ENCODE measurements around the gene COL19A1.

The COL19A1 gene

GRCh38 chr6:69865126-69865525 is 1.2 kb upstream of the COL19A1 start:
- no peak overlapping the region for H3K4me3 ChIP-seq (ENCODE audit: low read depth, low read length)
- DNase-seq (ENCODE audit: low read depth), result no peak
- TF ChIP-seq, protein P1, sequence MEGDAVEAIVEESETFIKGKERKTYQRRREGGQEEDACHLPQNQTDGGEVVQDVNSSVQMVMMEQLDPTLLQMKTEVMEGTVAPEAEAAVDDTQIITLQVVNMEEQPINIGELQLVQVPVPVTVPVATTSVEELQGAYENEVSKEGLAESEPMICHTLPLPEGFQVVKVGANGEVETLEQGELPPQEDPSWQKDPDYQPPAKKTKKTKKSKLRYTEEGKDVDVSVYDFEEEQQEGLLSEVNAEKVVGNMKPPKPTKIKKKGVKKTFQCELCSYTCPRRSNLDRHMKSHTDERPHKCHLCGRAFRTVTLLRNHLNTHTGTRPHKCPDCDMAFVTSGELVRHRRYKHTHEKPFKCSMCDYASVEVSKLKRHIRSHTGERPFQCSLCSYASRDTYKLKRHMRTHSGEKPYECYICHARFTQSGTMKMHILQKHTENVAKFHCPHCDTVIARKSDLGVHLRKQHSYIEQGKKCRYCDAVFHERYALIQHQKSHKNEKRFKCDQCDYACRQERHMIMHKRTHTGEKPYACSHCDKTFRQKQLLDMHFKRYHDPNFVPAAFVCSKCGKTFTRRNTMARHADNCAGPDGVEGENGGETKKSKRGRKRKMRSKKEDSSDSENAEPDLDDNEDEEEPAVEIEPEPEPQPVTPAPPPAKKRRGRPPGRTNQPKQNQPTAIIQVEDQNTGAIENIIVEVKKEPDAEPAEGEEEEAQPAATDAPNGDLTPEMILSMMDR (IDR thresholded peaks at IDR 0.05; ENCODE audit: control insufficient read depth, extremely low read depth, insufficient read depth), result no peak

DNA sequence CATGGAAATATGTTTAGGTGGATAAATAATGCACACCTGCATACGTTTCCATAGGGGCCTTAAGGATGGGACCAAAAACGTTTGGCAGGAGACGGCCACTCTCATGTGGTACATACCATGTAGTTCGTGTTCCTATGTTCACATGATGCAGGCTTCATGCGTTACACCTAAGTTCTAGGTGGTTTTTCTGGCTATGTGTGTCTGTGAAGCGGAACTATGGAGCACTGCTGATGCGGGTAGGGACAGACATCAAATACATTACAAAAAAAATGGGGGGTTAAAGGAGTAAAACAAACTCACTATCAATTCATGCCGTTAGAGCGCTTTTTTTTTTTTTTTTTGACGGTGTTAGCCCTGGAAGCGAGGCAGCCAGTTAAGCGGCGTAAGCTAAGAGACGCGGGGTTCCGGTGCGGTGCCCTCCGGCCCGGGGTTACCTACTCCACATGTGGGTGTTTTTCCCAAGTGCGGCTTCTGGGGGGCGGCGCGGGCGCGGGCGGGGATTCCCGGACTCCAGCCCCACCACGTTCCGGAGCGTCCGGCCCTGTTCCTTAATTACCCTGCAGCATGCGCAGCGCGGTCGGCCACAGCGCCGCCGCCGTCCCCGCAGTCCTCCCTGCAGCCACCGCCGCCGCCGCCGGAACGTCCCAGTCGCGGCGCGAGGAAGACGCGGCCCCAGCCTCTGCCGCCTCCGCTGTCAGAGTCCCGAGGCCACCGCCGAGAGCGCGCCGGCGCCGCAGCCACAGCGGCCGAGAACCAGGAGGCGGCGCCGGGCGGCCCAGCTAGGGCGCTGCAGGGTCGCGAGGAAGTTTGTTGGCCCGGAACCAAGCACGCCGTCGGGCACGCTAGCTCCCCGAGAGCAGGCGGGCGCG is 648 bp downstream of the COL19A1 start:
- H3K4me3 ChIP-seq (ENCODE audit: low read depth, low read length), result peak overlapping the region; percentile 40
- TF ChIP-seq, protein P1 (IDR thresholded peaks at IDR 0.05; ENCODE audit: control insufficient read depth, extremely low read depth, insufficient read depth), result peak; percentile 31
- no peak for DNase-seq (ENCODE audit: low read depth)

GRCh38 chr6:69867639-69867976 is 1.3 kb downstream of the COL19A1 start:
- TF ChIP-seq, protein P1 (IDR thresholded peaks at IDR 0.05; ENCODE audit: control insufficient read depth, extremely low read depth, insufficient read depth), result no peak
- no peak for DNase-seq (ENCODE audit: low read depth)
- peak overlapping the region; percentile 40 for H3K4me3 ChIP-seq (ENCODE audit: low read depth, low read length)

GRCh38 chr6:69868252-69868804 is 2.0 kb downstream of the COL19A1 start:
- no peak overlapping the region for H3K4me3 ChIP-seq (ENCODE audit: low read depth, low read length)
- no peak for DNase-seq (ENCODE audit: low read depth)
- TF ChIP-seq, protein P1 (IDR thresholded peaks at IDR 0.05; ENCODE audit: control insufficient read depth, extremely low read depth, insufficient read depth), result no peak

GRCh38 chr6:69868961-69869360 is 2.6 kb downstream of the COL19A1 start:
- TF ChIP-seq, protein P1 (IDR thresholded peaks at IDR 0.05; ENCODE audit: control insufficient read depth, extremely low read depth, insufficient read depth), result no peak
- no peak overlapping the region for H3K4me3 ChIP-seq (ENCODE audit: low read depth, low read length)
- DNase-seq (ENCODE audit: low read depth), result no peak

- no peak for DNase-seq (ENCODE audit: low read depth)
- no peak overlapping the region for H3K4me3 ChIP-seq (ENCODE audit: low read depth, low read length)
- TF ChIP-seq, protein P1 (IDR thresholded peaks at IDR 0.05; ENCODE audit: control insufficient read depth, extremely low read depth, insufficient read depth), result no peak
These were observed 4.8 kb downstream of the COL19A1 start for GRCh38 chr6:69871107-69871506.
